GM12891 (cell line): Measurements from ENCODE around the gene WIPI1.
"Not testable (repeated sequence)": the region's sequence is repeated elsewhere in the genome, so short reads cannot be mapped to it uniquely, and the experiment has no call there.

Source experiments
- POLR2A ChIP-seq: IDR thresholded peaks from 2 replicates; pipeline ENCODE4 v1.6.1; 2011; ENCODE audit warnings: low read depth, low read length, control low read depth
- POLR2AphosphoS5 ChIP-seq: IDR thresholded peaks from 2 replicates; pipeline ENCODE4 v1.6.1; 2011; ENCODE audit warnings: low read depth, low read length, control low read depth
- TAF1 ChIP-seq: IDR thresholded peaks from 2 replicates; pipeline ENCODE4 v1.6.1; 2011; ENCODE audit warnings: low read depth, low read length, control low read depth

- not testable (repeated sequence) for TF ChIP-seq POLR2A, POLR2AphosphoS5, TAF1
Measured at GRCh38 chr17:68376178-68376577, 81.1 kb downstream of the WIPI1 start.
